ENCODE measurements around the gene SH2D5.
"Not testable (repeated sequence)": the region's sequence is repeated elsewhere in the genome, so short reads cannot be mapped to it uniquely, and the experiment has no call there.

Gene SH2D5

GRCh38 chr1:20689645-20690056, 42.9 kb downstream of the SH2D5 start:
- DNase-seq = no peak

- no peak for DNase-seq
Observed at GRCh38 chr1:20686883-20687725, 45.4 kb downstream of the SH2D5 start.

- DNase-seq = no peak
Observed at GRCh38 chr1:20685741-20686140, 46.8 kb downstream of the SH2D5 start.

- DNase-seq = no peak
Observed at GRCh38 chr1:20685099-20685662, 47.3 kb downstream of the SH2D5 start.

GRCh38 chr1:20684651-20685050, 47.9 kb downstream of the SH2D5 start:
- no peak for DNase-seq

GRCh38 chr1:20684050-20684620, 48.4 kb downstream of the SH2D5 start:
- no peak for DNase-seq

GRCh38 chr1:20683614-20684013, 48.9 kb downstream of the SH2D5 start:
- DNase-seq = no peak

- DNase-seq = no peak
Observed at GRCh38 chr1:20682571-20683236, 49.8 kb downstream of the SH2D5 start.

GRCh38 chr1:20681999-20682398, 50.5 kb downstream of the SH2D5 start:
- no peak for DNase-seq

GRCh38 chr1:20680269-20680668, 52.2 kb downstream of the SH2D5 start:
- DNase-seq = no peak

GRCh38 chr1:20678599-20678998, 53.9 kb downstream of the SH2D5 start:
- peak; percentile 8 for DNase-seq

- DNase-seq = not testable (repeated sequence)
Observed at GRCh38 chr1:20673626-20674025, 58.9 kb downstream of the SH2D5 start.

- no peak for DNase-seq
Observed at GRCh38 chr1:20672265-20672632, 60.3 kb downstream of the SH2D5 start.

- no peak for DNase-seq
Observed at GRCh38 chr1:20670936-20671335, 61.6 kb downstream of the SH2D5 start.

Data from CD4-positive, alpha-beta T cell treated with Interleukin-21 for 1 hour (primary cell).